Measurements from ENCODE around the gene MEIKIN. TPM values are rescaled to one million over a fixed set of nuclear protein-coding genes. Genes with fewer than 3 reads are reported as not detected.

Gene MEIKIN
- total RNA-seq, 1 experiment from 2014 or later = not detected

- peaks cover 0 to 4% (median 0%) of the 10 kb centered on the region in 3 experiments; a peak in 1 of 7 replicates for H3K36me3 Mint-ChIP-seq (ENCODE audit: insufficient read depth in 1 of 3, low read depth in 3 of 3)
- H3K27me3 Mint-ChIP-seq (ENCODE audit: low read depth) = peaks cover 10% of the 10 kb centered on the region
- no peak overlapping the region for H2BK20ac ChIP-seq (ENCODE audit: low read depth, low read length, poor library complexity, severe bottlenecking)
- H2BK5ac ChIP-seq (ENCODE audit: insufficient read length, low read length) = no peak overlapping the region
- H3K56ac ChIP-seq (ENCODE audit: insufficient read length, low read depth, low read length) = no peak overlapping the region
- no peaks in the 10 kb centered on the region for H3K27me3 ChIP-seq (ENCODE audit: insufficient read depth, low read length)
- no peak overlapping the region for H3K4me2 ChIP-seq (ENCODE audit: insufficient read depth, insufficient read length, low read length)
- H3K9ac ChIP-seq (ENCODE audit: extremely low read depth, insufficient read length, low read length) = no peak overlapping the region
- peaks cover under 1% of the 10 kb centered on the region; the same call in 1 of the 2 replicates for H3K79me2 ChIP-seq (ENCODE audit: insufficient read depth, low read length)
- no peaks in the 10 kb centered on the region for H3K9me3 ChIP-seq (ENCODE audit: control insufficient read depth, low read depth, low read length)
- H3K79me1 ChIP-seq (ENCODE audit: insufficient read depth, low read depth, low read length, poor library complexity, severe bottlenecking) = peaks cover 7% of the 10 kb centered on the region
- H2BK15ac ChIP-seq (ENCODE audit: low read depth, low read length) = no peak overlapping the region
- H2AFZ ChIP-seq (ENCODE audit: low read length) = no peak overlapping the region
- no peak overlapping the region for H2BK12ac ChIP-seq (ENCODE audit: insufficient read length, low read depth, low read length)
- no peak overlapping the region for H3K23ac ChIP-seq (ENCODE audit: insufficient read length, low read depth, low read length)
- no peak for TF ChIP-seq CTCF (conservative IDR thresholded peaks at IDR 0.05)
- no peak overlapping the region for H4K5ac ChIP-seq (ENCODE audit: insufficient read length, low read depth, low read length)
- H4K91ac ChIP-seq (ENCODE audit: insufficient read length, low read depth, low read length) = no peak overlapping the region
- no peak overlapping the region for H3K27ac Mint-ChIP-seq
- no peak overlapping the region for H3K4ac ChIP-seq (ENCODE audit: low read depth, low read length)
- H3K23me2 ChIP-seq (ENCODE audit: insufficient read length, low read depth, low read length, poor library complexity, severe bottlenecking) = peaks cover 6% of the 10 kb centered on the region
- H4K8ac ChIP-seq (replicated peaks; ENCODE audit: insufficient read length, low read depth, low read length) = no peak overlapping the region
- DNase-seq = no peak
- H4K20me1 ChIP-seq (ENCODE audit: control insufficient read depth, insufficient read depth, insufficient read length) = no peaks in the 10 kb centered on the region
- no peak overlapping the region for H3K18ac ChIP-seq (ENCODE audit: insufficient read length, low read depth, low read length)
- no peak overlapping the region for H3K14ac ChIP-seq (ENCODE audit: insufficient read depth, low read length)
- H3K4me3 Mint-ChIP-seq = peak overlapping the region; percentile 45 to 69
- H3K9me3 Mint-ChIP-seq = no peaks in the 10 kb centered on the region
- no peak overlapping the region for H2BK120ac ChIP-seq (ENCODE audit: low read depth, low read length, poor library complexity, severe bottlenecking)
- H2AK5ac ChIP-seq (ENCODE audit: insufficient read length, low read length) = no peak overlapping the region
- H3K27ac ChIP-seq (ENCODE audit: insufficient read length, low read depth, low read length) = no peak overlapping the region
- no peaks in the 10 kb centered on the region for H3K4me1 ChIP-seq (ENCODE audit: insufficient read depth, low read length)
- H3K4me1 Mint-ChIP-seq = peaks cover 14 to 18% of the 10 kb centered on the region in 2 experiments
- WGBS (ENCODE audit: extremely low coverage, insufficient read length, low lambda C conversion rate) = no CpG with 5 or more reads among the region's 6 CpGs
- H3T11ph ChIP-seq (ENCODE audit: low read length) = no peak overlapping the region
These were observed 150.2 kb downstream of the MEIKIN start for GRCh38 chr5:131795228-131795627.

Measured in H9 (cell line).